ENCODE data around the gene CINP. TPM values are rescaled to one million over a fixed set of nuclear protein-coding genes. Genes with fewer than 3 reads are reported as not detected.
A peak's percentile ranks its signal among the peaks of the same experiment; 100 is the strongest.

CINP gene
- 25.4 TPM for total RNA-seq

- DNase-seq (ENCODE audit: low spot score): peak; percentile 98
These were observed at the start of gene CINP, which contains the start of gene TECPR2 for GRCh38 chr14:102362545-102363181. TSS of gene CINP (minus strand) at chr14:102362890. CDS start at chr14:102362851, 39 bp downstream. TSS of gene TECPR2 (plus strand) at chr14:102362941. CDS start at chr14:102376722, 13,781 bp downstream.

GRCh38 chr14:102408724-102409123 is 46.0 kb upstream of the CINP start:
- DNase-seq (ENCODE audit: low spot score): no peak

- DNase-seq (ENCODE audit: low spot score): no peak
These were observed 44.6 kb upstream of the CINP start for GRCh38 chr14:102407258-102407657.

GRCh38 chr14:102403028-102403427 is 40.3 kb upstream of the CINP start:
- no peak for DNase-seq (ENCODE audit: low spot score)

GRCh38 chr14:102396521-102396920 is 33.8 kb upstream of the CINP start:
- no peak for DNase-seq (ENCODE audit: low spot score)

DNA sequence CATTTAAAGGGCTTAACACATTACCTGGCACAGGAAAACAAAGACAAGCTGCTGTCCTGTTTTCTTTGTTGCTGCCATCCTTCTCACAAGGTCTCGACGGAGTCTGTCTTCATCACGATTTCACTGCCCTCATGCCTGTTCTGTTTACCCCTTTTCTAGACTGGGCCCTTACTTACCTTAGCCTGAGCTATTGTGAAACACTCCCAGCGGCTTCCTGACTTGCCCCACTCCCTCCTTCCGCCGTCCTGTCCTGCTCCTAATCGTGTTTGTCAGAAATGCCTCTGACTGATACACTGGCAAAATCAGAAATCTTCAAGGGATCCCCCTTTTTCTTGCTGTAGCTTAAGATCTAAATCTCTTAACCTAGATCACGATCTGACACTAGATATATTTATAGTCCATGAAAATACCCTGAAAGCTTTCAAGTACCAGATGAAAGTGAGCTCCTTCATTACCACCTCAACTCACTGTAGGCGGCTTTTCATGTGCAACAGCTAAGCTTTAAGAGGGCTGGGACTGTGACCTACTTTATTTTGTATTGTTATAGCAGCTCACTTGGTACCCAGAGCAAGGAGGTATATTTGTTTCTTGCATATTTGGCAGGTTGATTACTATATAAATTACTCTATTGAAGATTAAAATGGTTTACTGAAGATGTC is 32.2 kb upstream of the CINP start:
- DNase-seq (ENCODE audit: low spot score): no peak

DNA sequence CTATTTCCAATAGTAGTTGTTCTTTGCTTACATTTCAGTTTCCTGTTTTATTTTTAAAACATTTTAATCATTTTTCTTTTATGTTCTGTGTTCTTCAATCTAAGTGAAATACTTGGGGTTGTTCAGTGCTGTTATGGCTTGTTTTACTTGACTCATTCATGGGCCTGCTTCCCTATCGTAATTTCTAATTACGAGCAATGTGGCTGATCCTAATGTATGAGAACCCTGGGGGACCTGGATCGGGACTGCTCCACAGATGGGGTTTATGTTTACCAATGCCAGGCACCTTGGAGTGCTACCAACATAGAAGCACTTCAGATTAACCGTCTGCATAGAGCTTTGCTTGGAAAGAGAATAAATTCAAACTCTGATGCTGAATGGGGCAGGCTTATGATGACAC is 29.8 kb upstream of the CINP start:
- no peak for DNase-seq (ENCODE audit: low spot score)

- no peak for DNase-seq (ENCODE audit: low spot score)
These were observed 27.6 kb upstream of the CINP start for GRCh38 chr14:102390064-102390855.

DNA sequence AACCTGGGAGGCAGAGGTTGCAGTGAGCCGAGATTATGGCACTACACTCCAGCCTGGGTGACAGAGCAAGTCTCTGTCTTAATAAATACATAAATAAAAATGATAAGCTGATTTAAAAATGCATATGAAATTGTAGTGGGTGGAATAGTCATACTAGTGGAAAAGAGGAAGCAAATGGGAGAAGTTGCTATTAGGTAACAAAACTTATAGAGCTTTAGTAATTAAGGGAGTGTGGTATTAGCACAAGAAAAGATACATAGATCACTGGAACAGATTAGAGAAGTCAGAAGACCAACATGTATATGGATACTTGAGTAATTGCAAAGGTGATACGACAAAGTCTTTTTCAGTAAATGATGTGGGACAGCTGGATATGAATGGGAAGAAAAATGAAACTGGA is 26.6 kb upstream of the CINP start:
- DNase-seq (ENCODE audit: low spot score): no peak

DNA sequence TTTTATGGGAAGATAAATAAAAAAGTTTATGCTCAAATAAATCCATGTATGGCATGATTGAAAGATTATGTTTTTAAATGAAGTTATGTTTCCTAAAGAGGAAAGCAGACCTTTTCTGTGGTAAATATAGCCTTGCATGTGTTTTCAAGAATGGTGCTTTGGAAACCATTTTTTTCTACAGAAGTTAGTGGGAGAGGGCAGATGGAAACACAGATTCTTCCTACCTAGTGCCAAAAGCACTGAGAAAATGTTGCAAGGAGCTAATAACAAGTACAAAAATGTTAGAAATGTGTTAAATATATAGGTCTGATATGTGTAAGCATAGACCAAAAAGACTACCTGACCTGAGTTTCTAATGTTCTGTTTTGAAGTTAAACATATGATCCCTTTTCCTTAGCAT is 24.4 kb upstream of the CINP start:
- no peak for DNase-seq (ENCODE audit: low spot score)

DNA sequence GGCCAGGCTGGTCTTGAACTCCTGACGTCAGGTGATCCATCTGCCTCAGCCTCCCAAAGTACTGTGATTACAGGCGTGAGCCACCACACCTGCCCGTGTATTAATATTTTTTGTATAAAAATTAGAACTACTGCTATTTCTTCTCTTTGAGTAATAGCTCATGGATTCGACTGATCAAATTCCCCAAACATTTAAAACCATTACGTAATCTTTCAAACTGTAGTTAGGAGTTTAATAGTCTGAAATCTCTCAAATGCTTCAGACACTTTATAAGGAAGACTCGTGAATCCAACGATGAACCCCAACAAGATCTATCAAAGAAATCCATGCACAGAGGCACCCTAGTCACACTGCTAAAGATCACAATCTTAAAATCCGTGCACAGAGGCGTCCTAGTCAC is 16.1 kb upstream of the CINP start:
- no peak for DNase-seq (ENCODE audit: low spot score)

GRCh38 chr14:102377696-102378095 is 15.0 kb upstream of the CINP start:
- no peak for DNase-seq (ENCODE audit: low spot score)

DNA sequence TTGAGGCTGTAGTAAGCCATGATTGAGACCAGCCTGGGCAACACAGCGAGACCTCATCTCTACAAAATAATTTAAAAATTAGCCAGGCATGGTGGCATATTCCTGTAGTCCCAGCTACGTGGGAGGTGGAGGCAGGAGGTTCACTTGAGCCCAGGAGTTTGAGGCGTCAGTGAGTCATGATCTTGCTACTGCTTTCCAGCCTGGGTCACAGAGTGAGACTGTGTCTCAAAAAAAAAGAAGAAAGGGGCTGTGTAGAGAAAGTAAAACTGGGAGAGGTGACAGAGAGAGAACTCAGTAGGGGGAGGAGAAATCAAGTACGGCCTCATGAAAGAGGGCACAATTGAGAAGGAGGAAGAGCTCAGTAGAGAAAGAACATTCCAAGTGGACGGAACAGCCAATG is 12.4 kb upstream of the CINP start:
- DNase-seq (ENCODE audit: low spot score): no peak

DNA sequence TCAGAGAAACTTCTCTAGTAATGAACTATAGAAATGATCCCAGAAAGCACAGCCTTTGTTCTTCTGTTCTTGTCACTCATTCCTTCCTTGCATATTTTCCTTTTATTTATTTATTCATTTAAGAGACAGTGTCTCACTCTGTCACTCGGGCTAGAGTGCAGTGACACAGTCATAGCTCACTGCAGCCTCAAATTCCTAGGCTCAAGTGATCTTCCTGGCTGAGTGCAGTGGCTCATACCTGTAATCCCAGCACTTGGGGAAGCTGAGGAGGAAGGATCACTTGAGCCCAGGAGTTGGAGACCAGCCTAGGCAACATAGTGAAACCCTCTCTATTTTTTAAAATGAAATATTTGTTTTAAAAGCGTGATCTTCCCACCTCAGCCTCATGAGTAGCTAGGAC is 11.6 kb upstream of the CINP start:
- no peak for DNase-seq (ENCODE audit: low spot score)

GRCh38 chr14:102373110-102373509 is 10.4 kb upstream of the CINP start:
- DNase-seq (ENCODE audit: low spot score): no peak

- no peak for DNase-seq (ENCODE audit: low spot score)
These were observed 8.7 kb upstream of the CINP start for GRCh38 chr14:102371361-102371760.

- DNase-seq (ENCODE audit: low spot score): no peak
These were observed 7.7 kb upstream of the CINP start for GRCh38 chr14:102370305-102370809.

- DNase-seq (ENCODE audit: low spot score): peak; percentile 16
These were observed 673 bp upstream of the CINP start for GRCh38 chr14:102363182-102363943.

GRCh38 chr14:102362084-102362483 is 606 bp downstream of the CINP start:
- DNase-seq (ENCODE audit: low spot score): no peak

GRCh38 chr14:102360388-102360787 is 2.3 kb downstream of the CINP start:
- DNase-seq (ENCODE audit: low spot score): no peak

DNA sequence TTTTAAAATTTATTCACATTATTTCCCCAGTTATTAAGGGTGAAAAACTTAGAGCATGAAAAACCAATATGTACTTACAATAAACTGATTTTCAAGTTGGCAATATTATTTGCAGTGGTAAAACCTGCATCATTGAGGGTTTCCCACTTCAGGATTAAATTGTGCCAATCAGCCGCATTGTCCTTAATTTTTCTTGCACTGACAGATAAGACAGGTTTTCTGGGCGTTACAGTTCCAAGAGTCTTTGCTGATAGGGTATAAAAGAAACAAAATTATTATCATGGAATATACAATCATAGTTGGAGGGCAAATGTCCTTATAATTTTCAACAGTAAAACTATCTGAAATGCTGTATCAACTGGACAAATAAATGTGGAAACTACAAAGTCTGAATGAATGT is 3.3 kb downstream of the CINP start:
- DNase-seq (ENCODE audit: low spot score): no peak

- DNase-seq (ENCODE audit: low spot score): no peak
These were observed 6.4 kb downstream of the CINP start for GRCh38 chr14:102356280-102356679.

All from mucosa of gallbladder (tissue), 1 donor.